ENCODE data around the gene IGFBP2.
A peak's percentile ranks its signal among the peaks of the same experiment; 100 is the strongest.
"Not testable (repeated sequence)": the region's sequence is repeated elsewhere in the genome, so short reads cannot be mapped to it uniquely, and the experiment has no call there.

IGFBP2 gene, protein sequence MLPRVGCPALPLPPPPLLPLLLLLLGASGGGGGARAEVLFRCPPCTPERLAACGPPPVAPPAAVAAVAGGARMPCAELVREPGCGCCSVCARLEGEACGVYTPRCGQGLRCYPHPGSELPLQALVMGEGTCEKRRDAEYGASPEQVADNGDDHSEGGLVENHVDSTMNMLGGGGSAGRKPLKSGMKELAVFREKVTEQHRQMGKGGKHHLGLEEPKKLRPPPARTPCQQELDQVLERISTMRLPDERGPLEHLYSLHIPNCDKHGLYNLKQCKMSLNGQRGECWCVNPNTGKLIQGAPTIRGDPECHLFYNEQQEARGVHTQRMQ

GRCh38 chr2:216632952-216633615 lies at the start of gene IGFBP2:
TSS of gene IGFBP2 (plus strand) at chr2:216633420. CDS start at chr2:216633524, 104 bp downstream.
- peak; percentile 22 for DNase-seq (ENCODE audit: low read depth)

DNA sequence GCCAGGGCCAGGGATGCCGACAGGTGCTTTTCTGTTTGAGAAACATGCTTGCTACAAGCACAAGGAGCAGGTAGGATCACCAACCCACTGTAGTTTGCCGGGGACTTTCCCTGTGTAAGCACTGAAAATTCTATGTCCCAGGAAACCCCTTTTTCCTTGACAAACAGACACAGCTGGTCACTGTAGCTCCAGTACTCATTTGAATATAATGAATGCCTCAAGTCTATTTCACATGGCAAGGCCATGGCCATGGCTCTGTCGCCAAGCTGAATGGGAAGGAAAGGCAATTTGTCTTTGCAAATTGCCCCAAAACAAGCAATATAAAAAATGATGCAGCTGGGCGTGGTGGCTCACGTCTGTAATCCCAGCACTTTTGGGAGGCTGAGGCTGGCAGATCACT lies 49.6 kb upstream of the IGFBP2 start:
- no peak for DNase-seq (ENCODE audit: low read depth)

DNA sequence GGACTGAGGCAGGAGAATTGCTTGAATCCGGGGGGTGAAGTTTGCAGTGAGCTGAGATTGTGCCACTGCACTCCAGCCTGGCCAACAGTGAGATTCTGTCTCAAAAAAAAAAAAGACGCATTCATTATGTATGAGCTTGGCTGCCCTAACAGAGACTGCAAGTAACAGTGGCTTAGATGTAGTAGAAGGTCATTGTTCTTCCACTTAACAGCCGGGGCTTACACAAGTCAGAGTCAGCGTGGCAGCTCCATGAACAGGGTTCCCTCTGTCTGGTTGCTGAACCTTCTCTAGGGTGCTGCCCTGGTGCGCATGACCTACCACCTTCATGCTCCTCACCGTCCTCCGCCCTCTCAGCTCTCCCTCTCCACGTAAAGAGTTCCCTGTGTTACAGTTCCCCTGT lies 49.1 kb upstream of the IGFBP2 start:
- no peak for DNase-seq (ENCODE audit: low read depth)

GRCh38 chr2:216585441-216585840 lies 47.8 kb upstream of the IGFBP2 start:
- no peak for DNase-seq (ENCODE audit: low read depth)

DNA sequence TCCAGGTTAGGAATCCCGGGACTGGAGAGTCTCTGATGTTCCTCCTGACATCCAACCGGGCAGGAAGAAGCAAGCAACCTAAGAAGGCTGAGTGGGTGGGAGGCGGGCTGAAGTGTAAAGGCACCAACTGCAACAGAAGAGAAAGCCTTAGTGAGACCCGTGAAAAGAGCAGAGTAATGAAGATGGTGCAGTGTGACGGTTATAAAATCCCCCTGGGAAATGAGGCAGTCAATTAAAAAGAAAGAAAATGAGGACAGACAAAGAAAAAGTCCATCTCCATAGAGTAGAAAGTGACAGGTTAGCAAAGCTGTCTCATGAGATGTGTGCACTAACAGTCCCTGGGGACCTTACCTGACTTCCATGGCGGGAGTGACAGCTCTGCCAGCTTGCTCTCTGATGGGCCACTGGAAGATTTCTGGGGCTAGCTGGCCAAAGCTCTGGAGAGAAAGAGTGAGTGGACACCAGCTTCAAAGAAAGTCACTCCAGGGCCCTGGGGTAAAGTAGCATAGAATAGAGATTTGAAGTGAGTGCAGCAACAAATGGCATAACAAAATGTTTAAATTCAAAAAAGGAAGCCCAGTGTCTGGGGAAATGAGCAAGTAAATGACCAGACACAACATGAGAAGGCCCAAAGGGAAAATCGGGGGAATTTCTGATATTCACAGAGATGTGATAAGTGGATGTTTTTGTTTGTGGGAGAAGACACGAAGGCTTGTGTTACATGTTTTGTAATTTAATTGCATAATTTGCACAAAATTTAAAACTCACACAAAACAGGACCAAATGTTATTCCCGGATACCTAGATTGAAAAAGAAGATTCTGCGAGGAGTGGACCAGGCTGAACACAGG lies 44.1 kb upstream of the IGFBP2 start:
- no peak for DNase-seq (ENCODE audit: low read depth)

- no peak for DNase-seq (ENCODE audit: low read depth)
Observed at GRCh38 chr2:216589791-216590190, 43.4 kb upstream of the IGFBP2 start.

- no peak for DNase-seq (ENCODE audit: low read depth)
Observed at GRCh38 chr2:216590780-216591179, 42.4 kb upstream of the IGFBP2 start.

DNA sequence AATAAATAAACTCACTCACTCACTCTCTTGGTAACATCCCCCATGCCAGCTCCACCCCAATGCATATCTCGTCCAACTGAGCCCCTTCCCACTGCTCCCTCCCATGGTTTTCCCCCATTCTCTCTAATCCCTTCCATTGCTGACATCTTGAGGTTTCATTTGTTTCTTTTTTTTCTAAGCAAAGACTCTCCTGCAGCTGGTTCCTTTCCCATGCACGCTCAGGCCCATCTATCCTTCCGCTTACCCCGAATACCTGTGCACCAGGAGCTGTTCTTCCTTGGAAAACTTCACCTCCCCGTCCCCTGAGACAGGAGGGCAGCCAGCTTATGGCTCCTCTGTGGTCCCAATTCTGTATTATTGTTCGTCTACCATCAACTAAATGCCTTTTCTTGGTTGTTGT lies 41.7 kb upstream of the IGFBP2 start:
- DNase-seq (ENCODE audit: low read depth): no peak

DNA sequence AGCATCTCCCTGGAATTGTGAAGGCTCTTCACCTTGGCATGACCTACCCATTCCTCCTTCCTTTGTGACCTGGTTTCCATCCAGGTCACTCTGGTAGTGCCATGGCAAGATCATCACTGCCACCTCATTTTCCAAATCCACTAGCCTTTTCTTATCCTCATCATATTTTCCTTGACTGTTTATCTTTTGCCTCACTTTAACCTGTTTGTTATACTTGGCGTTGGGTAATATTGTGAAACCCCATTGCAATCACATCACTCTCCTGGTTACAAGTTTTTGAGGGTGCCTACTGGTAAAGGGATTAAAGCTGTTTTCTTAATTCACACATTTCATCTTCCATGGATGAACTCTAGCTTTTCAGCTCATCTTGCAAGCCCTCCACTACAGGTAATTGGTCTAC lies 39.1 kb upstream of the IGFBP2 start:
- no peak for DNase-seq (ENCODE audit: low read depth)

- DNase-seq (ENCODE audit: low read depth): no peak
Observed at GRCh38 chr2:216596236-216596979, 36.8 kb upstream of the IGFBP2 start.

DNA sequence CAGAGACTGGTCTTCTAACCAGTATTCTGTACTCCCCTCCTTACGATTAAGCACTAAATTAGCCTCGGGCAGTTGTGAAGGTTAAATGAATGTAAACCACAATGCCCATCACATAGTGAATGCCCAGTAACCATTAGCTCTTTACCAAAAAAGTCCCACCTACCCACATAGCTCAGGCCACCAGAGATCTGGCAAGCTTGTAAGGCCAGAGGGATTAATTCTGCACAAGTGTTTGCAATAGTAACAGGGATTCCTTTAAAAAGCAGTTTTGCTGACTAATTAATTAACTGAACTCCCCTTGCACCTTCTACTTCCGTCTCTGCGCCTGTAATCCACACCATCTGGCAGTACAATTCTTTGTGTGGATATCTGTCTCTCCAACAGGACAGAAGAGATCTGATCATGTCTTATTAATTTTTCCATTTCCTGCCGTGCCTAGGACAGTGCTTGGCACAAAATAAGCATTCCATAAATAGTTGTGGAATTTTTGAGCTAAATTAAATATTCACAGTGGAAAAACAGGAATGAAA lies 36.2 kb upstream of the IGFBP2 start:
- DNase-seq (ENCODE audit: low read depth): no peak

DNA sequence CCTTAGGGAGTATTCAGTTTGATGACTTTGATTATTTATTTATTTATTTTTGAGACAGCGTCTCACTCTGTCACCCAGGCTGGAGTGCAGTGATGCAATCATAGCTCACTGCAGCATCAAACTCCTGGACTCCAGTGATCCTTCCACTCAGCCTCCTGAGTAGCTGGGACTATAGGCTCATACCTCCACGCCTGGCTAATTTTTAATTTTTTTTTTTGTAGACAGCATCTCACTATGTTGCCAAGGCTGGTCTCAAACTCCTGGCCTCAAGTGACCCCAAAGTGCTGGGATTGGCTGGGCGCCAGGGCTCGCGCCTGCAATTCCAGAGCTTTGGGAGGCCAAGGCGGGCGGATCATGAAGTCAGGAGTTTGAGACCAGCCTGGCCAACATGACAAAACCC lies 35.4 kb upstream of the IGFBP2 start:
- DNase-seq (ENCODE audit: low read depth): not testable (repeated sequence)

DNA sequence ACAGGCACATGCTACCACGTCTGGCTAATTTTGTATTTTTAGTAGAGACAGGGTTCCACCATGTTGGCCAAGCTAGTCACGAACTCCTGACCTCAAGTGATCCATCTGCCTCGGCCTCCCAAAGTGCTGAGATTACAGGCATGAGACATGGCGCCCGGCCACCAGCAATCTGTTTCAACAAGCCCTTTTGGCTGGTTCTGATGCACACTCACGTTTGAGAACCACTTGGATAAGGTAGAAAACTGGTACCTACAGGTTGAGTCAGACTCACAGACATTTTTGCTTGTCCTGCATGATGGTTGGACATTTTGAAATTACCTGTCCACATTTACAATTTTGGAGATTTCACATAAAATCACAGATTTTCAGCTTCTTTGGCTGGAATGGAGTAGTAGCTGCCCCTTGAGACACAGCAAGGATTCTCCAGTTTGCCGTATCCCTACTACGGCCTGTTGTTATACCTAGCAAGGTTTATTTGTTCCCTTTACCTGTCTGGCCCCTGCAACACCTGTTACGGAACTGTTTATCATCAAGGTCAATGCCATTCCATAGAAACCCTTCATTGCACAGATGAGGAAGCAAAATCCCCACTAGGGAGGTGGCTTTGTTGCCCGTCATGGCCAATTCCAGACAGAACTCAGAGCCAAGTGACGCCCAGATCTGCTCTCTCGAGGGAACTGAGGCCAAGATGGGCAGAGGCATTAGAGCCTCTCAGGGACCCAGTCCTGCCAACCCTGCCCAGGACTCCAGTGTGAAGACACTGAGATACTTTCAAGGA lies 31.4 kb upstream of the IGFBP2 start:
- DNase-seq (ENCODE audit: low read depth): no peak

GRCh38 chr2:216603010-216603883 lies 30.0 kb upstream of the IGFBP2 start:
- DNase-seq (ENCODE audit: low read depth): no peak

DNA sequence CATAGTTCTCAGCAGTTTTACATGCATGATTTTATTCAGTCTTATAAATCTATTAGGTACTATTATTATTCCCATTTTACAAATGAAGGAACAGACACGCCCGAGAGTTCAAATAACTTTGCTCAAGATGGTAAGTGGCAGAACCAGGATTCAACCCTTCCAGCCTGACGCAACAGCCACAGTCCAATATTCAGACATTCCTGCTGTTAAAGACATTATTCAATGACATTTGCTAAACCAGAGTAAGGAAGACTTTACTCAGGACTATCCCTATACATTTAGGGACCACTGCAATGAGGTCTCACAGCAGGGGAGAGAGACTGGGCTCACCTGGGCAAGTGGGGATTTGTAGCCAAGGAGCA lies 29.4 kb upstream of the IGFBP2 start:
- no peak for DNase-seq (ENCODE audit: low read depth)

DNA sequence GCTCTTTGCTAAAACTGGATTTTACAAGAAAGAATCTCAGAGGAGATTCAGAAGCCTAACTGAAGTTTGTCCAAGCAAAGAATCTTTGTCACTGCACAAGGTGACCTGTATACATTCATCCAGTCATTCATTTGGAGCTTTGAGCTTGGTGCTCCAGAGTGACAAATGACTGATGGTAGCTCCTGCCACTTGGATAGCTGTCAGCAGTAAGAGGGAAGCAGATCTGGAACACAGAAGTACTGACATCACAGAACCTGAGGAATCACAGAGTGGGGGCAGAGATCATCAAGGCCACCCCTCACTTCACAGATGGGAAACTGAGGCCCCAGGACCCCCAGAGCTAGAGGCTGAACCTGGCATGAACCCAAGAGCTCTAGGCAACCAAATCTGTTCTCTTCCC lies 28.8 kb upstream of the IGFBP2 start:
- no peak for DNase-seq (ENCODE audit: low read depth)

DNA sequence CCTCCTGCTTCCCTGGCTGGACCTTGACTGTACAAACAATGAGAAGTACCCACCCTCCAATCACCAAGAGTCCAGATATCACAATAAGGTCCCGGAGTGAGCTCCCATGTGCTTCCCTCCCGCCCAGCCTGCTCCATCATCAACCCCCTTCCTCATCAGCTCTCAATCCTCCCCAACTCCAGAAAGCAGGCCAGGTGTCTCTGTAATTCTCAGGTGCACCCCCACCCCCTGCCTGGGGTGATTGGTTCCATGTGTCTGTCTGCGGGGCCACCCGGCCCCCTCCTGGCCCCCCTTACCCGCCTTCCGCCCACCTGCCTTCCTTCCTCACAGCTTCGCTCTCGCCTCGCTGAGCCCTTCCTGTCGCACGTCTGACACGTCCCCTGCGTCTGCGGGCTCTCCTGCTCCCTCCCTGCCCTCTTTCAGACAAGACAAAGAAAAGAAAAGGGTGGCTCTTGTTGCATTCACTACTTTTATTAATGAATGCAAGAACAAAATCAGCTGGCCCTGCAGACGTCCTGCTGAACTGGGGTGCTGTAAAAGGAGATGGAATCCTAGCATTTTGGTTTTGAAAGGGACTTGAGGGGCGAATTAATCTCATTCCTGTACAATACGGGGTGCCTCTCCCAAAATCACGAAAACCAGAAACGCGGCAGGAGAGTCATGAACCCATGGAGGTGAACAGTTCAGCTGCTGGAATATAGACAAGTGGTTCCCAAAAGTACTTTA lies 26.5 kb upstream of the IGFBP2 start:
- DNase-seq (ENCODE audit: low read depth): peak; percentile 34

DNA sequence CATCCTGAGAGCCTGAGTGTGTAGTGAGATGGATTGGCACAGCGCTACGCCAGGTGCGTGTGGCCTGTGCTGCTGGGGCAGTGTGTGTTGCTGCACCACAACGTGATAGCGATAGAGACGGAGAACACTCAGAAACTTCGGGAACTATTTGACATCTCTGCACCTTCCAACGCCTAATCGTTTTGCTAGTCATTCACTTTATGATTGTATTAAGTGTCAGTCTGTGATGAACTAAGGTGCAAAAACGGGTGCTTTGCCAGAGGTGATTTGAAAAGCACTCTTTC lies 26.0 kb upstream of the IGFBP2 start:
- DNase-seq (ENCODE audit: low read depth): no peak

- no peak for DNase-seq (ENCODE audit: low read depth)
Observed at GRCh38 chr2:216608525-216608924, 24.7 kb upstream of the IGFBP2 start.
